Keratinocyte (primary cell): ENCODE measurements around the gene CLCN4. TPM values are rescaled to one million over a fixed set of nuclear protein-coding genes. Genes with fewer than 3 reads are reported as not detected.

Experiments
- DNase-seq: peaks from one replicate; pipeline ENCODE4 v3.0.0-alpha.2; 2011; ENCODE audit warnings: low read depth, missing footprints, low spot score
- FAIRE-seq: peaks from 2 replicates; lab custom pipeline; 2011; peaks lifted over from hg19 to GRCh38; lab: Jason Lieb, UNC
- H2AFZ ChIP-seq: 2 replicates; pipeline ENCODE4 v1.6.0; 2012; ENCODE audit warnings: low read length, control low read depth, inconsistent platforms; ENCODE audit not compliant: control insufficient read depth
- H3K27ac ChIP-seq: 2 replicates; pipeline ENCODE4 v1.5.1; 2011; ENCODE audit warnings: low read length; ENCODE audit not compliant: control insufficient read depth, insufficient read depth
- H3K27me3 ChIP-seq: 3 replicates; pipeline ENCODE4 v1.6.0; 2011; ENCODE audit warnings: low read length; ENCODE audit not compliant: control insufficient read depth, insufficient read depth; ENCODE audit errors: extremely low read depth
- H3K36me3 ChIP-seq, 2 experiments: 2 replicates in 1 of 2; 3 replicates in 1 of 2; pipeline ENCODE4 v1.5.1; 2011; ENCODE audit warnings: low read length in 2 of 2, mild to moderate bottlenecking in 1 of 2; ENCODE audit not compliant: control insufficient read depth in 2 of 2, insufficient read depth in 2 of 2; ENCODE audit errors: extremely low read depth in 1 of 2
- H3K4me1 ChIP-seq: 3 replicates; pipeline ENCODE4 v1.5.1; 2011; ENCODE audit warnings: low read length; ENCODE audit not compliant: control insufficient read depth, insufficient read depth; ENCODE audit errors: extremely low read depth
- H3K4me2 ChIP-seq: 3 replicates; pipeline ENCODE4 v1.6.0; 2011; ENCODE audit warnings: low read depth, low read length; ENCODE audit not compliant: control insufficient read depth, insufficient read depth; ENCODE audit errors: extremely low read depth
- H3K4me3 ChIP-seq, 3 experiments: fragments of 200-600 bp in 1 of 3; sonication (generic) in 1 of 3; 2 replicates in 2 of 3; 3 replicates in 1 of 3; pipeline ENCODE4 v1.5.1; 2011 to 2016; ENCODE audit warnings: low read length in 3 of 3, mild to moderate bottlenecking in 3 of 3, control low read depth in 2 of 3, inconsistent platforms in 1 of 3, low read depth in 1 of 3, mixed read lengths in 1 of 3, mixed run types in 1 of 3, moderate library complexity in 1 of 3; ENCODE audit not compliant: control insufficient read depth in 2 of 3, insufficient read depth in 2 of 3; ENCODE audit errors: extremely low read depth in 1 of 3
- H3K79me2 ChIP-seq: 2 replicates; pipeline ENCODE4 v1.6.0; 2012; ENCODE audit warnings: low read length; ENCODE audit not compliant: control insufficient read depth, insufficient read depth
- H3K9ac ChIP-seq: 3 replicates; pipeline ENCODE4 v1.6.0; 2011; ENCODE audit warnings: low read length; ENCODE audit not compliant: control insufficient read depth, insufficient read depth; ENCODE audit errors: extremely low read depth
- H3K9me1 ChIP-seq: 3 replicates; pipeline ENCODE4 v1.6.0; 2011; ENCODE audit warnings: low read length; ENCODE audit not compliant: control insufficient read depth, insufficient read depth; ENCODE audit errors: extremely low read depth
- H3K9me3 ChIP-seq: 2 replicates; pipeline ENCODE4 v1.5.1; 2012; ENCODE audit warnings: low read depth, low read length; ENCODE audit not compliant: control insufficient read depth
- H4K20me1 ChIP-seq: 3 replicates; pipeline ENCODE4 v1.6.0; 2011; ENCODE audit warnings: low read length; ENCODE audit not compliant: control insufficient read depth, insufficient read depth; ENCODE audit errors: extremely low read depth
- CTCF ChIP-seq, 3 experiments: IDR thresholded peaks in 1 of 3; conservative IDR thresholded peaks in 1 of 3; optimal IDR thresholded peaks in 1 of 3; 2 replicates in 2 of 3; 3 replicates in 1 of 3; pipeline versions ENCODE3 to v1.5.1; 2011; ENCODE audit warnings: low read length in 3 of 3, mild to moderate bottlenecking in 3 of 3, moderate library complexity in 2 of 3, control low read depth in 1 of 3, inconsistent platforms in 1 of 3; ENCODE audit not compliant: insufficient read depth in 2 of 3; ENCODE audit errors: extremely low read depth in 1 of 3
- EZH2 ChIP-seq: IDR thresholded peaks from one replicate; pipeline ENCODE4 v1.6.1; 2012; ENCODE audit warnings: inconsistent platforms, mild to moderate bottlenecking, low read length, moderate library complexity
- dilution Hi-C: fragments of 300-500 bp; cut with MboI; formaldehyde crosslinking; loops from one replicate; pipeline ENCODE4 v1.7.0; 2020; ENCODE audit warnings: low sequenced_read_pairs; ENCODE audit not compliant: extremely low pct_ligation_motif_present
- polyA plus RNA-seq, 5 experiments: library from polyadenylated mRNA; depleted of rRNA in 3 of 5; stranded (reverse) in 3 of 5; stranded (forward) in 1 of 5; unstranded in 1 of 5; fragments of >200 nt; gene quantifications; 1 replicate in 1 of 5; 2 replicates in 3 of 5; 3 replicates in 1 of 5; pipeline versions ENCODE4 v1.2.1 to v1.2.3, GENCODE V29; 2011 to 2012; ENCODE audit warnings: missing spikeins in 2 of 5, low read depth in 1 of 5, low replicate concordance in 1 of 5

Gene CLCN4
- polyA plus RNA-seq, 1 donor (not counting 4 experiments of a cell fraction or from before 2014, with no cell fraction given) = 0.24 TPM

DNA sequence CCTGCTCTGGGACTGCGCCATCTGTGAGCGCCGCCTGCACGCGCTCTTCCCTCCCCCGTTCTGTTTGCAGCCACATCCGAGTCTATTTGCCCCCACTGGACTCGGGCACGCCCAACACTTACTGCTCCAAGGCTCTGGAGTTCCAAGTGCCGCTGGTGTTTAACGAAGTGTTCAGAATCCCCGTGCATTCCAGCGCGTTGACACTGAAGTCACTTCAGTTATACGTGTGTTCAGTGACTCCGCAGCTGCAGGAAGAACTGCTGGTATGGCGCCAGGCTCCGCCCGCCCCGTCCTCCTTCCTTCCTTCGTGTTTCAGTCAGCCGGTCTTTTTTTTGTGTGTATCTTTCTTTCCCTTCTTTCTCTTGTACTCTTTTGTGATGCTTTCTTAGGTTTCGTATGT lies 30.7 kb upstream of the CLCN4 start:
- FAIRE-seq = no peak
- dilution Hi-C loops = no loop called here

DNA sequence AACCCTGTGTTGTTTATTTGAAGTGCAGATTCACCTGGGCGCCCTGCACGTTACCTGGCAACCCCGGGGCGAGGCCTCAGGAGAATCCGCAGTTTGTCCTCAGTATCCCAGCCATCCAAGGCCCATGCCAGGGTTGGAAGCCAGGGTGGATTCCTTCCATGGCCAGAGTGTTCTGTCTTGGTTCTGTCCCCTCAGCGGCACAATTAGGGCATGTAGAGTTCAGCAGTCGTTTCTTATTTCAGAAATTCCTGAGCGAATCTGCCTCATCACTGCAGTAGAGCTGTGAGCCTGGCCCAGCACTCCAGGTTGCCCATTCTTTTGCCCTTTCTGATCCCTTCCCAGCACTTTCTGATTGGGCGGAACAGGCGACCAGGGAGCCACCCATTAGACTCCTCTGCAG lies 29.9 kb upstream of the CLCN4 start:
- Histone ChIP-seq H3K9me1 (no peaks in the 10 kb centered on the region), H3K79me2 (no peaks in the 10 kb centered on the region), H3K9me3 (peaks cover 3% of the 10 kb centered on the region), H3K9ac (no peak overlapping the region), H3K4me1 (no peaks in the 10 kb centered on the region), H3K4me3 (no peak overlapping the region), H4K20me1 (no peaks in the 10 kb centered on the region), H3K27me3 (no peaks in the 10 kb centered on the region), H3K4me2 (no peak overlapping the region), H3K36me3 (peaks cover 0 to 2% of the 10 kb centered on the region in 2 experiments), H3K27ac (no peak overlapping the region), H2AFZ (no peak overlapping the region)
- no peak for FAIRE-seq
- dilution Hi-C loops = no loop called here
- no peak for TF ChIP-seq CTCF (optimal IDR thresholded peaks at IDR 0.05 in 1 of 3, IDR thresholded peaks at IDR 0.05 in 1 of 3, conservative IDR thresholded peaks at IDR 0.05 in 1 of 3; ENCODE audit: extremely low read depth in 1 of 3, insufficient read depth in 2 of 3, low read length in 3 of 3)
- no peak for TF ChIP-seq EZH2
- DNase-seq = no peak

More for the DNA sequence above, 30.7 kb upstream of the CLCN4 start:
- no peak overlapping the region for H3K4me2 ChIP-seq
- no peaks in the 10 kb centered on the region for H3K4me1 ChIP-seq
- no peak overlapping the region for H2AFZ ChIP-seq
- no peaks in the 10 kb centered on the region for H3K27me3 ChIP-seq
- DNase-seq = no peak
- H3K27ac ChIP-seq = no peak overlapping the region
- H3K36me3 ChIP-seq = peaks cover 0 to 2% of the 10 kb centered on the region in 2 experiments
- no peak overlapping the region for H3K4me3 ChIP-seq
- no peak overlapping the region for H3K9ac ChIP-seq
- no peaks in the 10 kb centered on the region for H4K20me1 ChIP-seq
- H3K9me3 ChIP-seq = peaks cover 6% of the 10 kb centered on the region
- TF ChIP-seq EZH2 (no peak), CTCF (optimal IDR thresholded peaks at IDR 0.05 in 1 of 3, IDR thresholded peaks at IDR 0.05 in 1 of 3, conservative IDR thresholded peaks at IDR 0.05 in 1 of 3; ENCODE audit: extremely low read depth in 1 of 3, insufficient read depth in 2 of 3, low read length in 3 of 3) (no peak)
- no peaks in the 10 kb centered on the region for H3K79me2 ChIP-seq
- no peaks in the 10 kb centered on the region for H3K9me1 ChIP-seq
